HepG2 (cell line): ENCODE data around the gene DNASE1L2. TPM values are rescaled to one million over a fixed set of nuclear protein-coding genes. Genes with fewer than 3 reads are reported as not detected.
A peak's percentile ranks its signal among the peaks of the same experiment; 100 is the strongest.

Experiments used
- ATAC-seq: fragments of 200-7000 bp; cut with Tn5 transposase; 3 replicates; pipeline ENCODE4 v1.9.1; 2020; ENCODE audit warnings: mild to moderate bottlenecking, moderate library complexity
- BruUV-seq: library from RNA; stranded (reverse); fragments of 400-500 nt; replicated peaks from 2 replicates; lab custom pipeline; 2021; lab: Mats Ljungman, UMichigan
- CTCF ChIA-PET: fragments of 300-600 bp; formaldehyde crosslinking; extraction: SDS; loops from one replicate; lab custom pipeline; 2021; ENCODE audit warnings: low total read pairs, inconsistent platforms, low intra/inter-chr PET ratio; lab: Yijun Ruan, JAX
- POLR2A ChIA-PET: fragments of 350-600 bp; sonication (Branson Sonifier 250); formaldehyde crosslinking; loops from one replicate; lab custom pipeline; 2020; ENCODE audit warnings: antibody characterized with exemption, inconsistent platforms; lab: Yijun Ruan, JAX
- DNase-seq: peaks from one replicate; pipeline ENCODE4 v3.0.0-alpha.2; 2015; ENCODE audit warnings: low spot score
- FAIRE-seq: peaks from 3 replicates; lab custom pipeline; 2011; peaks lifted over from hg19 to GRCh38; lab: Jason Lieb, UNC
- H2AFZ ChIP-seq: one replicate; pipeline ENCODE4 v1.6.1; 2011; ENCODE audit warnings: low read length, inconsistent platforms
- H3K27ac ChIP-seq: fragments of 300-600 bp; 3 replicates; pipeline ENCODE4 v1.8.0; 2011; ENCODE audit warnings: mixed run types, mild to moderate bottlenecking, mixed read lengths, low read length, inconsistent platforms; ENCODE audit not compliant: insufficient read depth; ENCODE audit errors: extremely low read length
- H3K27me3 ChIP-seq, 2 experiments: fragments of 200-600 bp in 1 of 2; 2 replicates in 1 of 2; 3 replicates in 1 of 2; pipeline versions ENCODE4 v1.6.0 to v1.8.0; 2011; ENCODE audit warnings: low read length in 2 of 2, mild to moderate bottlenecking in 2 of 2, moderate library complexity in 2 of 2, inconsistent platforms in 1 of 2; ENCODE audit not compliant: insufficient read depth in 2 of 2, control insufficient read depth in 1 of 2
- H3K36me3 ChIP-seq, 2 experiments: fragments of 200-600 bp in 1 of 2; replicated peaks in 1 of 2; 2 replicates in 1 of 2; 3 replicates in 1 of 2; pipeline versions ENCODE4 v1.5.1 to v1.8.0; 2011; ENCODE audit warnings: low read length in 2 of 2, inconsistent platforms in 1 of 2; ENCODE audit not compliant: insufficient read depth in 2 of 2, control insufficient read depth in 1 of 2
- H3K4me1 ChIP-seq: 2 replicates; pipeline ENCODE4 v1.5.1; 2012; ENCODE audit warnings: low read length, inconsistent platforms; ENCODE audit not compliant: insufficient read depth
- H3K4me2 ChIP-seq: 2 replicates; pipeline ENCODE4 v1.6.0; 2011; ENCODE audit warnings: low read depth, low read length, inconsistent platforms
- H3K4me3 ChIP-seq, 3 experiments: fragments of 200-600 bp in 1 of 3; sonication (generic), shearing (Covaris generic) in 1 of 3; replicated peaks in 1 of 3; 2 replicates each; pipeline ENCODE4 v1.5.1; 2011 to 2016; ENCODE audit warnings: low read length in 3 of 3, inconsistent platforms in 2 of 3, low read depth in 2 of 3, mild to moderate bottlenecking in 2 of 3, control low read depth in 1 of 3, mixed read lengths in 1 of 3; ENCODE audit not compliant: insufficient read depth in 1 of 3
- H3K79me2 ChIP-seq: one replicate; pipeline ENCODE4 v1.6.1; 2011; ENCODE audit warnings: low read length, inconsistent platforms; ENCODE audit not compliant: insufficient read depth
- H3K9ac ChIP-seq: 2 replicates; pipeline ENCODE4 v1.6.0; 2011; ENCODE audit warnings: mild to moderate bottlenecking, low read depth, low read length, inconsistent platforms; ENCODE audit not compliant: insufficient read depth
- H3K9me3 ChIP-seq: 2 replicates; pipeline ENCODE4 v1.5.1; 2012; ENCODE audit warnings: mild to moderate bottlenecking, low read length
- H4K20me1 ChIP-seq: 2 replicates; pipeline ENCODE4 v1.6.0; 2011; ENCODE audit warnings: inconsistent platforms, mild to moderate bottlenecking, low read length, moderate library complexity; ENCODE audit not compliant: insufficient read depth
- ATF1 ChIP-seq: IDR thresholded peaks from 2 replicates; pipeline ENCODE4 v1.6.1; 2016; ENCODE audit warnings: mild to moderate bottlenecking, control low read depth
- CREB1 ChIP-seq, 2 experiments: fragments of 450-650 bp in 1 of 2; IDR thresholded peaks; 2 replicates each; pipeline ENCODE4 v1.6.1; 2016 to 2017; ENCODE audit warnings: control low read depth in 1 of 2, mild to moderate bottlenecking in 1 of 2, missing compliant biosample characterization in 1 of 2, missing genetic modification characterization in 1 of 2
- ELF3 ChIP-seq: IDR thresholded peaks from 2 replicates; pipeline ENCODE4 v1.6.1; 2016; ENCODE audit warnings: missing genetic modification reagents, missing compliant biosample characterization
- ETV6 ChIP-seq: sonication (generic); formaldehyde crosslinking; conservative IDR thresholded peaks from 2 replicates; pipeline ENCODE4 v1.4.0; 2020; ENCODE audit warnings: missing genetic modification reagents
- GPBP1L1 ChIP-seq: sonication (generic); formaldehyde crosslinking; IDR thresholded peaks from 2 replicates; pipeline ENCODE4 v1.5.0; 2020; ENCODE audit warnings: mild to moderate bottlenecking, missing genetic modification reagents
- GTF2F1 ChIP-seq: fragments of 150-350 bp; IDR thresholded peaks from 2 replicates; pipeline ENCODE4 v1.6.1; 2014; ENCODE audit warnings: low read length
- HMG20A ChIP-seq: IDR thresholded peaks from 2 replicates; pipeline ENCODE4 v1.6.1; 2016; ENCODE audit warnings: borderline replicate concordance
- HNRNPUL1 ChIP-seq: fragments of 200-400 bp; formaldehyde crosslinking; IDR thresholded peaks from 2 replicates; pipeline ENCODE4 v1.6.1; 2017; ENCODE audit warnings: low read depth, mild to moderate bottlenecking, low read length, moderate library complexity
- RCOR2 ChIP-seq: IDR thresholded peaks from 2 replicates; pipeline ENCODE4 v1.6.1; 2016; ENCODE audit warnings: missing biosample characterization, missing genetic modification reagents
- THAP7 ChIP-seq: sonication (generic); formaldehyde crosslinking; IDR thresholded peaks from 2 replicates; pipeline ENCODE4 v1.8.1; 2023; ENCODE audit warnings: mild to moderate bottlenecking, missing genetic modification reagents
- ZFP41 ChIP-seq: sonication (generic); formaldehyde crosslinking; IDR thresholded peaks from 2 replicates; pipeline ENCODE4 v1.4.0; 2020; ENCODE audit warnings: mild to moderate bottlenecking, missing genetic modification reagents, borderline replicate concordance
- ZNF460 ChIP-seq: sonication (generic); formaldehyde crosslinking; IDR thresholded peaks from 2 replicates; pipeline ENCODE4 v1.5.1; 2020; ENCODE audit warnings: missing genetic modification reagents, mild to moderate bottlenecking, borderline replicate concordance
- ZNF512 ChIP-seq: sonication (generic); formaldehyde crosslinking; IDR thresholded peaks from 2 replicates; pipeline ENCODE4 v1.4.0; 2020; ENCODE audit warnings: mild to moderate bottlenecking, missing genetic modification reagents
- ZNF746 ChIP-seq: sonication (generic); formaldehyde crosslinking; IDR thresholded peaks from 2 replicates; pipeline ENCODE4 v1.8.0; 2022; ENCODE audit warnings: mild to moderate bottlenecking, missing genetic modification reagents
- ZSCAN25 ChIP-seq: sonication (generic); formaldehyde crosslinking; IDR thresholded peaks from 2 replicates; pipeline ENCODE4 v1.8.0; 2022; ENCODE audit warnings: mild to moderate bottlenecking, missing genetic modification reagents
- WGBS: methylation state at CpG from one replicate; pipeline ENCODE4 v1.1.6; 2017; ENCODE audit warnings: low lambda C conversion rate; 5-methylcytosine and 5-hydroxymethylcytosine counted together
- in situ Hi-C: cut with HindIII; loops from 2 replicates; pipeline ENCODE4 v1.10.0; 2017; ENCODE audit warnings: low pct_unique_long_range_greater_than_20kb; ENCODE audit not compliant: extremely low pct_ligation_motif_present
- intact Hi-C: fragments of 100-400 bp; cut with micrococcal nuclease; formaldehyde crosslinking; loops from one replicate; pipeline ENCODE4 v1.10.0; 2022; ENCODE audit not compliant: unreplicated experiment
- polyA plus RNA-seq, 8 experiments: library from polyadenylated mRNA; depleted of rRNA in 3 of 8; stranded (reverse) in 7 of 8; unstranded in 1 of 8; fragments of >200 nt; fragmentation: Illumina TruSeq in 4 of 8; extraction: Trizol in 4 of 8; gene quantifications; 2 replicates each; pipeline versions ENCODE4 v1.2.1 to v1.2.3, GENCODE V29; 2011 to 2016; ENCODE audit warnings: low read depth in 4 of 8, missing spikeins in 1 of 8, mixed read lengths in 1 of 8; ENCODE audit not compliant: insufficient read depth in 1 of 8
- total RNA-seq, 5 experiments: library from RNA; depleted of rRNA; stranded (reverse); fragments of >200 nt; fragmentation: Illumina TruSeq; extraction: Trizol; gene quantifications; 2 replicates each; pipeline ENCODE4 v1.2.3, GENCODE V29; 2016; ENCODE audit warnings: low read depth in 1 of 5
- TF ChIP-seq, protein P1 (sequence below): sonication (generic); formaldehyde crosslinking; IDR thresholded peaks from 2 replicates; pipeline ENCODE4 v1.5.0; 2020; ENCODE audit warnings: missing genetic modification reagents, mild to moderate bottlenecking, borderline replicate concordance
- TF ChIP-seq, protein P2 (sequence below): sonication (generic); formaldehyde crosslinking; IDR thresholded peaks from 2 replicates; pipeline ENCODE4 v1.8.1; 2023; ENCODE audit warnings: mild to moderate bottlenecking, missing genetic modification reagents

The DNASE1L2 gene
- total and polyA plus RNA-seq, 2 of the 13 experiments (the other 11 are each of a cell fraction or from before 2014, with no cell fraction given) = 0.44 to 0.50 TPM

GRCh38 chr16:2204416-2205103, 31.7 kb upstream of the DNASE1L2 start:
- CTCF ChIA-PET = no interaction called here
- Histone ChIP-seq H2AFZ (peak overlapping the region; percentile 71), H3K9ac (peak overlapping the region; percentile 97), H3K27me3 (peaks cover 0 to 9% of the 10 kb centered on the region in 2 experiments; a peak in 2 of 5 replicates), H3K9me3 (no peaks in the 10 kb centered on the region), H3K36me3 (peaks cover 2 to 13% of the 10 kb centered on the region in 2 experiments; a peak in 3 of 5 replicates), H4K20me1 (no peaks in the 10 kb centered on the region), H3K4me2 (peak overlapping the region; percentile 99), H3K4me1 (peaks cover 32% of the 10 kb centered on the region), H3K4me3 (peak overlapping the region; percentile 71 to 96 (median 83)), H3K79me2 (peaks cover 8% of the 10 kb centered on the region), H3K27ac (peak overlapping the region; percentile 89)
- in situ Hi-C loops (no loop called here), intact Hi-C loops (no loop called here)
- peak; percentile 3; the same call in 2 of the 3 replicates for ATAC-seq
- POLR2A ChIA-PET = interaction anchor here (0.7 to 4.3 kb wide), 8 partner anchors 9 to 53 kb away, joined by 3 to 18 read pairs (median 5); partner anchors contain the start of genes E4F1, ECI1, PGP and TRAF7
- no peak for DNase-seq
- BruUV-seq = TSS peak; percentile 62
- FAIRE-seq = no peak
- WGBS = 51% methylated on average over 13 of the region's 13 CpGs
- TF ChIP-seq ETV6 (CRISPR knock-in tag) (no peak), ELF3 (peak; percentile 2; the same call in 1 of the 2 replicates), ZNF746 (no peak; the same call in 1 of the 2 replicates), ATF1 (CRISPR knock-in tag) (no peak), HNRNPUL1 (no peak), ZNF460 (CRISPR knock-in tag) (peak; percentile 75), GTF2F1 (no peak), RCOR2 (CRISPR knock-in tag) (no peak), CREB1 (IDR thresholded peaks at IDR 0.05) (no peak), CREB1 (CRISPR knock-in tag; IDR thresholded peaks at IDR 0.05) (no peak), ZNF512 (CRISPR knock-in tag) (no peak), HMG20A (no peak), THAP7 (CRISPR knock-in tag) (no peak), GPBP1L1 (CRISPR knock-in tag) (no peak), ZSCAN25 (peak; percentile 32), ZFP41 (no peak)
- TF ChIP-seq, protein P1, sequence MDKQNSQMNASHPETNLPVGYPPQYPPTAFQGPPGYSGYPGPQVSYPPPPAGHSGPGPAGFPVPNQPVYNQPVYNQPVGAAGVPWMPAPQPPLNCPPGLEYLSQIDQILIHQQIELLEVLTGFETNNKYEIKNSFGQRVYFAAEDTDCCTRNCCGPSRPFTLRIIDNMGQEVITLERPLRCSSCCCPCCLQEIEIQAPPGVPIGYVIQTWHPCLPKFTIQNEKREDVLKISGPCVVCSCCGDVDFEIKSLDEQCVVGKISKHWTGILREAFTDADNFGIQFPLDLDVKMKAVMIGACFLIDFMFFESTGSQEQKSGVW = no peak
- TF ChIP-seq, protein P2, sequence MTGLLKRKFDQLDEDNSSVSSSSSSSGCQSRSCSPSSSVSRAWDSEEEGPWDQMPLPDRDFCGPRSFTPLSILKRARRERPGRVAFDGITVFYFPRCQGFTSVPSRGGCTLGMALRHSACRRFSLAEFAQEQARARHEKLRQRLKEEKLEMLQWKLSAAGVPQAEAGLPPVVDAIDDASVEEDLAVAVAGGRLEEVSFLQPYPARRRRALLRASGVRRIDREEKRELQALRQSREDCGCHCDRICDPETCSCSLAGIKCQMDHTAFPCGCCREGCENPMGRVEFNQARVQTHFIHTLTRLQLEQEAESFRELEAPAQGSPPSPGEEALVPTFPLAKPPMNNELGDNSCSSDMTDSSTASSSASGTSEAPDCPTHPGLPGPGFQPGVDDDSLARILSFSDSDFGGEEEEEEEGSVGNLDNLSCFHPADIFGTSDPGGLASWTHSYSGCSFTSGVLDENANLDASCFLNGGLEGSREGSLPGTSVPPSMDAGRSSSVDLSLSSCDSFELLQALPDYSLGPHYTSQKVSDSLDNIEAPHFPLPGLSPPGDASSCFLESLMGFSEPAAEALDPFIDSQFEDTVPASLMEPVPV (CRISPR knock-in tag) = no peak
